GM12872 (cell line): Measurements from ENCODE around the gene OTUD3.

Experiments used
- TF ChIP-seq, protein P1 (sequence below): IDR thresholded peaks from 3 replicates; pipeline ENCODE4 v1.5.1; 2011; ENCODE audit warnings: low read depth, mild to moderate bottlenecking, low read length, moderate library complexity; ENCODE audit not compliant: insufficient read depth

Gene OTUD3

DNA sequence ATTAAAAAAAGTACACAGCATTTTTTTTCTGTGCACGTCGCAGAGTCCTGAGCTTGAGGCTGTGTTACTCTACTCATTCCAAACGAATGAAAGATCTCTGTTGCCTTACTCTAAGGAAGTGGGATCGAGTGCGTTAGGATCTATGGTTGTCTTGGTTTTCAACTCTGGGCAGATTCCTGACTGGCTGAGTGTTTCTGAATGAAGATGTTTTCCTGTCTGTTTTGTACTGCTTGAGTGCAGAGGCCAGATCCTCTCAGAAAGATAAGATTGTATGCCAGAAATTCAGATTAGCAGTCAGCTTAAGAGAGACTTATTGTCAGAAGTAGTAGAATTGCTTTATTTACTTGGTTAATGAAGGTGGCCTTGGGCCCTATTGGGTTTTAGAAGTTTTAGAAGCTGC, 27.2 kb downstream of the OTUD3 start:
- TF ChIP-seq, protein P1, sequence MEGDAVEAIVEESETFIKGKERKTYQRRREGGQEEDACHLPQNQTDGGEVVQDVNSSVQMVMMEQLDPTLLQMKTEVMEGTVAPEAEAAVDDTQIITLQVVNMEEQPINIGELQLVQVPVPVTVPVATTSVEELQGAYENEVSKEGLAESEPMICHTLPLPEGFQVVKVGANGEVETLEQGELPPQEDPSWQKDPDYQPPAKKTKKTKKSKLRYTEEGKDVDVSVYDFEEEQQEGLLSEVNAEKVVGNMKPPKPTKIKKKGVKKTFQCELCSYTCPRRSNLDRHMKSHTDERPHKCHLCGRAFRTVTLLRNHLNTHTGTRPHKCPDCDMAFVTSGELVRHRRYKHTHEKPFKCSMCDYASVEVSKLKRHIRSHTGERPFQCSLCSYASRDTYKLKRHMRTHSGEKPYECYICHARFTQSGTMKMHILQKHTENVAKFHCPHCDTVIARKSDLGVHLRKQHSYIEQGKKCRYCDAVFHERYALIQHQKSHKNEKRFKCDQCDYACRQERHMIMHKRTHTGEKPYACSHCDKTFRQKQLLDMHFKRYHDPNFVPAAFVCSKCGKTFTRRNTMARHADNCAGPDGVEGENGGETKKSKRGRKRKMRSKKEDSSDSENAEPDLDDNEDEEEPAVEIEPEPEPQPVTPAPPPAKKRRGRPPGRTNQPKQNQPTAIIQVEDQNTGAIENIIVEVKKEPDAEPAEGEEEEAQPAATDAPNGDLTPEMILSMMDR = no peak

DNA sequence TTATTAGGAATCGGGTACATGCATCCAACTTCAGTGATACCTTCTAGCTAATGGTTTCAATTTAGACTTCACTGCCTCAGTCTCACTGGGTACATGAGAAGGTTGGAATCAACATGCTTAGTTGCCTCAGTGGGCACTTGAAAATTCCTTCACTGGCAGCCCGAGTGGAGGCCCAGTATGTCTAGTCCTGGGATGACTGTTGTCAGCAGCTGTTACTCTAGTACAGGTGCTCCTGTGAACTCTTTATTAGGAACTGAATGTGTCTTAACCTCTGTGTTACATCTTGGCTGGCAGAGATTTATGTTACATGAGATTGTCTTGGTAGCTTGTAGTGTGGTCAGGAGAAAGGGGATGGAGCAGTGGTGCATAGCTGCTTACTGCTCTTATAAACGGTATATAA, 27.8 kb downstream of the OTUD3 start:
- TF ChIP-seq, protein P1 = no peak

DNA sequence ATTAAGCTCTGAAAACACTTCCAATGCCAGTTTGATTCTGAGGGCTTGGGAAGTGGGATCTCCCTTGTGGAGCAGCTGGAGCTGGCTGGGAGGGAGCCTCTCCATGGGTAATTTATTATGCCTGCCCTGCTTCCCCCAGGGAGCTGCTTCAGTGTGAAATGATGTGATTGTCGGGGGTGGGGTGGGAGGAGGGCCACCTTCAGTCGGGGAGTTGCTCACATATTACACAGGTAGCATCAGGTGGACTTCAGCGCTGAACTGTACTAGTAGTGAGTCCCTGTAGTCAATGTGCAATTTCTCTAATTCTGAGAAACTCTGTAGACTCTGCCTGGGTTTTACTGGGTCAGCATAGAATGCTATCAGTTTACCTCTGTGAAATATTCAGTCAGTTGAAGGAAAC, 28.5 kb downstream of the OTUD3 start:
- TF ChIP-seq, protein P1 = no peak

DNA sequence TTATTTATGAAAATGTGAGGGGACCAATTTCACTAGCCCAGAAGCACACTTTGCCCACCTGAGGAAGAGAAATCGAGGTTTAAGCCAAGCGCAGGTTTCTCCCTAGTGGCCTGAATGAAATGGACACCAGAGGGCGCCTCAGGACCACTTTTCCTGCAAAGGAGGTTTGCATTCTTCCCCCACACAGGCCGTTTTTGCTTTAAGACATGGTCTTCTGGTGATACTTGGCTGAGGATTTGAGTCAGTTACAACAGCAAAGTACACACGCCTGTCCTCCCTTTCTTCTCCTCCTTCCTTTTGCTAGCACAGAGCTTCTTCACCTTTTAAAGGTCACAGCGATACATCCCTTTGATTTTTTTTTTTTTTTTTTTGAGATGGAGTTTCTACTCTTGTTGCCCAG, 35.9 kb downstream of the OTUD3 start:
- TF ChIP-seq, protein P1 = peak; percentile 89

DNA sequence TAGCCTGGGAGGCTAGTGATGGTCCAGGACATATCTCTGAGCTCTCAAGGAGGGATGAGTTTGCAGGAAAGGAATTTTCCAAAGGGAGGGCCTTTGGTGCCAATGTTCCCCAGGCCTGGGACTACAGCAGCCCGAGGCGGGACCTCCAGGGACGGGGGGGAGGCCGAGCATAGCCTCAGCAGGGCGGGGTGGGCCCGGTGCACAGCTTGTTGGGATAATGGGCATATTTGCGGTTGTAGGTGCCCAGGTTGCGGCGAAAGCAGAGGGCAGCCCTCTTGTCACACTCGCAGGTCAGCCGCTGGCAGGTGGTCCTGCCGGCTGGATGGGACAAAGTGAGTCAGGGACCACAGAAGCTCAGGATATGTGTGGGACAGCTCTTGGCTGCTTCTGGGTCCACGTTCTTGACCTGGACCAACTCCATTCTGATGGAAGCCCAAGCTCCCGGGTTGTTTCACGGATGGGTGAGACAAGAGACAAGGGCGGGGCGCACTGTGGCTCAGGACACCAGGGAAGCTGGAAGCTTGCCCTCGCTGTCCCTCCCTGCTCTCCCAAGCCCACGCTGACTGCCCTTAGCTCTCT, 38.0 kb downstream of the OTUD3 start:
- TF ChIP-seq, protein P1 = no peak

DNA sequence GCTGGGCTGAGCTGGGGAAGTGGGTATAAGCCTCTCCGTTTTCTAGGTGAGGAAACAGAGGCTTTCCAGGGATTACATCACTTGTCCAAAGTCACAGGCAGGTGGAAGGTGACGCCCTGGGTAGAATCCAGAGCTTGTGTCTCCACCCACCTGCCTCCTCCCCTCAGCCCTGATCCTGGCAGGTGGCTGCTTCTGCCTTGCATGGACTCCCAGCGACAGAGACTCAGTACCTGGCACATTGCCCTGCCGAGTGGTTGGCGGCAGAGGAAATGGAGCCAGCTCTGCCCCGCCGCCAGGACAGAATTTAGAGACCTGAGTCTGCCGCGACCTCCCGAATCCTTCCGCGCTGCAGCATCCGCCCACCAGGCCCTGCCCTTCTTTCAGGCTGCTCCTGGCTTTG, 39.1 kb downstream of the OTUD3 start:
- TF ChIP-seq, protein P1 = no peak

DNA sequence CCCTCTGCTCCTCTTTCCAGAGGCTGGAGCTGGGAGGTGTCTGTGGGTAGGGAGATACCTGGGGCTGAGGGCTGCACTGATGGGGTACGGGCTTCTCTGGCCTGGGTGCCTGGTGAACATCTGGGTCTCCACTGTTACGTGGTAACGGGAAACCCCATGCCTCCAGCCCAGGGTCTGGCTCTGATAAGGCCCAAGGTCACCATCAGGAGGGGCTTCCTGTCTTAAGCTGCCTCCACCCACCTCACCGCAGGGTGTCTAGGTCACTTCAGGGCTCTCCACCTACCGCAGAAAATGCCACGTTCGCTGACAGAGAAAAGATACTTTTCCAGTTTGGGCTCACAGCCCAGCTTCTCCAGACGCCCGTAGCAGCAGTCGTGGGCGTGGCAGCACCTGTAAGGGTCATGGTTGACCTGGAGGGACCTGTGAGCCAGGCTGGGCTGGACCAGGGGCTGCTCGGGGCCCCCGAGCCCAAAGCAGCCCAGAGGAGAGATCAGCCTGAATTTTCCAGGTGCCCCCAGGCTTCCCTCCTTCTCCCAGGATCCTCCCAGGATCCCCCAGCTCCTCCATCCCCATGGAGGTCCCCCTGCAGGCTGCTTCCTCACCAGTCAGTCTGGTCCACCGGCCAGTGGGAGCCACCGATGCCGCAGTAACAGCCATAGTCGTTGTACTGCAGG, 40.0 kb downstream of the OTUD3 start:
- TF ChIP-seq, protein P1 = no peak
